Activated T-helper 2 cell treated with anti-CD3 and anti-CD28 coated beads, Interferon-gamma antibody, Interleukin-2, Interleukin-4, amounts not matched to agents 10 μg/mL and 5 μg/mL and 100 μg/mL, durations not matched to agents 14 hours and 24 hours and 36 hours (primary cell): ENCODE results near the gene CD302. TPM values are rescaled to one million over a fixed set of nuclear protein-coding genes. Genes with fewer than 3 reads are reported as not detected.
"Not testable (repeated sequence)": the region's sequence is repeated elsewhere in the genome, so short reads cannot be mapped to it uniquely, and the experiment has no call there.

Experiments used
- DNase-seq: peaks from one replicate; pipeline ENCODE4 v3.0.0; 2021; ENCODE audit warnings: low spot score
- H3K27ac Mint-ChIP-seq: one replicate; pipeline ENCODE4 v1.8.0; 2021; ENCODE audit warnings: mixed read lengths
- H3K27me3 Mint-ChIP-seq: one replicate; pipeline ENCODE4 v1.8.0; 2021; ENCODE audit warnings: low read depth, mixed read lengths
- H3K36me3 Mint-ChIP-seq: one replicate; pipeline ENCODE4 v1.8.0; 2021; ENCODE audit warnings: low read depth, mixed read lengths
- H3K4me1 Mint-ChIP-seq: one replicate; pipeline ENCODE4 v1.8.0; 2021; ENCODE audit warnings: low read depth, mixed read lengths
- H3K4me3 Mint-ChIP-seq: one replicate; pipeline ENCODE4 v1.8.0; 2021; ENCODE audit warnings: low read depth, mild to moderate bottlenecking, moderate library complexity, mixed read lengths
- H3K9me3 Mint-ChIP-seq: one replicate; pipeline ENCODE4 v1.8.0; 2021; ENCODE audit warnings: mixed read lengths
- intact Hi-C: fragments of 100-400 bp; cut with micrococcal nuclease; formaldehyde crosslinking; loops from one replicate; pipeline ENCODE4 v1.15.1; 2023
- total RNA-seq: library from RNA; stranded (reverse); gene quantifications from 2 replicates; pipeline ENCODE4 v1.2.3, GENCODE V29; 2022

The CD302 gene
- total RNA-seq, 1 donor from 2014 or later = 1.1 TPM

DNA sequence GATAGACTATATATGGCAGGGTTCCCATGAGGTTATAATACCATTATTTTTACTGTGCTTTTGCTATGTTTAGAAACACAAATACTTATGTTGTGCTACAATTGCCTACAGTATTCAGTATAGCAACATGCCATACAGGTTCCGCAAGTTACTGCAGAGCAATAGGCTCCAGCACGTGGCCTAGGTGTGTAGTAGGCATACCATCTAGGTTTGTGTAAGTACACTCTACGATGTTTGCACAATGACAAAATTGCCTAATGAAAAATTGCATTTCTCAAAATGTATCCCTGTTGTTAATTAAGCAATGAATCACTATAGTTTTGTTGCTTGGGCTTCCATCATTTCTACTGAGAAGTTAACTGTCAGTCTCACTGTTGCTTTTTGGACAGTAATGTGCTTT is 9.8 kb downstream of the CD302 start:
- intact Hi-C loops = no loop called here
- DNase-seq = no peak
- Mint-ChIP-seq H3K36me3 (no peaks in the 10 kb centered on the region), H3K4me3 (no peak overlapping the region), H3K27ac (no peak overlapping the region), H3K27me3 (peaks cover under 1% of the 10 kb centered on the region), H3K9me3 (no peaks in the 10 kb centered on the region), H3K4me1 (peaks cover 7% of the 10 kb centered on the region)

GRCh38 chr2:159787647-159788046 is 10.4 kb downstream of the CD302 start:
- H3K4me1 Mint-ChIP-seq, H3K27ac Mint-ChIP-seq, intact Hi-C loops, H3K4me3 Mint-ChIP-seq, H3K27me3 Mint-ChIP-seq, H3K9me3 Mint-ChIP-seq, H3K36me3 Mint-ChIP-seq, DNase-seq: not testable (repeated sequence)

DNA sequence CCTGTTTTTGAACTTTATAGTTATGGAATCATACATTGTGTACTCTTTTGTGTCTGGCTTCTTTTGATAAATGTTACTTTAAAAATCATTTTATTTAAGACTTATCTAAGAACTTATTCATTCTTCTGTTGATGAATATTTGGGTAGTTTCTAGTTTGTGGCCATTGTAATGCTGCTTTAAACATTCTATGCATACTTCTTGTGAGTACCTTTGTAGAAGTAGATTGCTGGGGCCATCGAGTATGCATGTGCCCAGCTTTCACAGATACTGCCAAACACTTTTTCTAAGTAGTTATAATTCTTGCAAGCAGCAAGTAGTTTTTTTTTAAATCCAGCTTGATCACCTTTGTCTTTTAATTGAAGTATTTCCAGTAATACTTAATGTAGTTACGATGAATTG is 11.1 kb downstream of the CD302 start:
- DNase-seq = no peak
- Mint-ChIP-seq H3K36me3 (no peaks in the 10 kb centered on the region), H3K9me3 (no peaks in the 10 kb centered on the region), H3K27me3 (peaks cover 3% of the 10 kb centered on the region), H3K27ac (no peak overlapping the region), H3K4me1 (peaks cover 7% of the 10 kb centered on the region), H3K4me3 (no peak overlapping the region)
- intact Hi-C loops = no loop called here

DNA sequence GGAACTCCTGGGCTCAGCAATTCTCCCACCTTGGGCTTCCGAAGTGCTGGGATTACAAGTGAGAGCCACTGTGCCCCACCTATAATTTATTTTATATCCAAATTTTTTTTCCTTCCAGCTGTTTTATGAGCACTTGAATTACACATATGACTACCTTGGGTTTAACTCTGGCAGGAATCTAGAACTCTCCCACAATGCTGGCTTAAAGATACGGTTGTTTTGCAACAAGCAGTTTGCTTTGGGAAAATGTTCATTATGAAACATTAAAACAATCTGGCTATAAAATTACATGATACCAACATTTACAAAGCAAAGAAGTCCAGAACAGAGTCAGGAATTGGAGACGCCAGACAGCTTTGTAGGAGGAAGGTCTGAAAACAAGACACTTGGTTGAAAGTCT is 12.8 kb downstream of the CD302 start:
- Mint-ChIP-seq H3K9me3 (no peaks in the 10 kb centered on the region), H3K4me3 (no peak overlapping the region), H3K27ac (no peak overlapping the region), H3K4me1 (peaks cover 3% of the 10 kb centered on the region), H3K36me3 (no peaks in the 10 kb centered on the region), H3K27me3 (peaks cover 3% of the 10 kb centered on the region)
- no peak for DNase-seq
- intact Hi-C loops = no loop called here

- intact Hi-C loops, H3K27me3 Mint-ChIP-seq, H3K9me3 Mint-ChIP-seq, H3K4me3 Mint-ChIP-seq, H3K27ac Mint-ChIP-seq, DNase-seq, H3K4me1 Mint-ChIP-seq, H3K36me3 Mint-ChIP-seq: not testable (repeated sequence)
These were observed 13.3 kb downstream of the CD302 start for GRCh38 chr2:159784744-159785143.

DNA sequence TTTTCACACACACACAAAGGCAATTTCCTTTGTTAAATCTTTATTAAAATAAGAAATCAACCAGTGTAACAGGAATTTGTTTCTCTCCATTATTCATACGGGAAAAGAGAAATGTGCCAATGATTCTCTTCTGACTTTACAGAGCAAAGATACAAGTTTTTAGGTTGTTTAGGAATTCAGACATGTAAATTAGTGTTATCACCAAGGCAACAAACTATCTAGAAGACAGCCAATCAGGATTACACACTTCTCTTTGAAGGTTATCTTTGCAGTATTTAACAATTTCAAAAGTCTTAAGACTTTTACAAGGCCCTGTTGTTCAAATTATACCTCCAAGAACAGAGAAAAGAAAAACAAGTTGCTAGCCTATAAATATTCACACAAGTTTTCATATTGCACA is 14.5 kb downstream of the CD302 start:
- no peak for DNase-seq
- Mint-ChIP-seq H3K27ac (no peak overlapping the region), H3K4me1 (no peaks in the 10 kb centered on the region), H3K9me3 (no peaks in the 10 kb centered on the region), H3K36me3 (no peaks in the 10 kb centered on the region), H3K4me3 (no peak overlapping the region), H3K27me3 (peaks cover 3% of the 10 kb centered on the region)
- intact Hi-C loops = no loop called here

GRCh38 chr2:159776321-159776720 is 21.7 kb downstream of the CD302 start:
- intact Hi-C loops = no loop called here
- Mint-ChIP-seq H3K9me3 (no peaks in the 10 kb centered on the region), H3K36me3 (peaks cover 9% of the 10 kb centered on the region), H3K27me3 (no peaks in the 10 kb centered on the region), H3K4me1 (peaks cover 6% of the 10 kb centered on the region), H3K27ac (no peak overlapping the region), H3K4me3 (no peak overlapping the region)
- no peak for DNase-seq

DNA sequence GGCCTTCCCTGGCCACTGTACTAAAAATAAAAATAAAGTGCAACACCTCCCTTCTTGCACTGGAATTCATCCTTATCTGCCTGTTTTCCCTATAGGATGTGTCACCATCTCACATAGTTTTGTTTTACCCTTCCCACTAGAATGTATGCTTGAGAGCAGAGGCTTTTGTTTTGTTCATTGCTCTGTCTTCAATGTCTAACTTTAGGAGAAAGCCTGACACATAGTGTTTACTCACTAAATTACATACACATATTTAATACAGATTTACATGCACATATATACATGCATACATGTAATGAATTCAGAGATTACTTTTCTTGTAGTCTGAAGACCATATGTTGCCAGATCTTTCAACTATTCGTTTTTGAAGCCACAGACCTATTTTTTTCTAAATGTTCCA is 23.0 kb downstream of the CD302 start:
- no peak for DNase-seq
- no peaks in the 10 kb centered on the region for H3K27me3 Mint-ChIP-seq
- no peaks in the 10 kb centered on the region for H3K9me3 Mint-ChIP-seq
- H3K36me3 Mint-ChIP-seq = peaks cover 16% of the 10 kb centered on the region
- no peak overlapping the region for H3K4me3 Mint-ChIP-seq
- intact Hi-C loops = no loop called here
- peaks cover 6% of the 10 kb centered on the region for H3K4me1 Mint-ChIP-seq
- H3K27ac Mint-ChIP-seq = no peak overlapping the region

DNA sequence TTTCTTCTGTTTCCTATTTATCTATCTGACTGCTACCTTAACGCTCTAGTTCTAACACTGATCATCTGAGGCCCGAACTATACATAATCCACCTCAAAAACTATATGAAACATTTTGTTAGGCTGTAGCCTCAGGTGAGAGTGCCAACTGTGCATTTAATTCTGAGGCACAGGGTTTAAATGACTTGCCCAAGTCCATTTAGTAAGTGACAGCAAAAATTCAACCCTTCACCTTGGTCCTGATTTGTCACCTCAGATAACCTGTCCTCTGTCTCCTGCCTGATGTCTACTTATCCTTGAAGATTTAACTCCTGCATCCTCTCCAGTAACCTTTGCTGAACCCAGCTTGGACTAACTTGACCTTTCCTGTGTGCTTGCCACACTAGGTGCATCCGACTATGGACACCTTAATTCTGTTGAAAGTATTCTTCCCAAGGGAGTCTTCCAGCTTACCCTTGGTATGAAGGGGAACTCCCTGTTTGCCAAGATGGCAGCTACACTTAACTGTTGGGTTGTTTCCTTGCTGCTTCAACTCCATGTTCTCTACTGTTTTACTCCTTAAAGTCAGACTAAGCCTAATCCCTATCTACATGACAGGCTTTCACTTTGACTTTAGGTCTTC is 23.5 kb downstream of the CD302 start:
- Mint-ChIP-seq H3K27ac (no peak overlapping the region), H3K4me3 (no peak overlapping the region), H3K27me3 (no peaks in the 10 kb centered on the region), H3K9me3 (no peaks in the 10 kb centered on the region), H3K36me3 (peaks cover 18% of the 10 kb centered on the region), H3K4me1 (peaks cover 6% of the 10 kb centered on the region)
- intact Hi-C loops = no loop called here
- no peak for DNase-seq

GRCh38 chr2:159773886-159774285 is 24.1 kb downstream of the CD302 start:
- H3K27me3 Mint-ChIP-seq = no peaks in the 10 kb centered on the region
- peaks cover 24% of the 10 kb centered on the region for H3K36me3 Mint-ChIP-seq
- DNase-seq = no peak
- H3K4me1 Mint-ChIP-seq = peaks cover 6% of the 10 kb centered on the region
- H3K27ac Mint-ChIP-seq = no peak overlapping the region
- H3K4me3 Mint-ChIP-seq = no peak overlapping the region
- intact Hi-C loops = no loop called here
- no peaks in the 10 kb centered on the region for H3K9me3 Mint-ChIP-seq

- H3K36me3 Mint-ChIP-seq = peaks cover 24% of the 10 kb centered on the region
- H3K27ac Mint-ChIP-seq = no peak overlapping the region
- no peaks in the 10 kb centered on the region for H3K9me3 Mint-ChIP-seq
- intact Hi-C loops = no loop called here
- H3K4me1 Mint-ChIP-seq = peaks cover 6% of the 10 kb centered on the region
- DNase-seq = no peak
- H3K4me3 Mint-ChIP-seq = no peak overlapping the region
- H3K27me3 Mint-ChIP-seq = no peaks in the 10 kb centered on the region
These were observed 24.6 kb downstream of the CD302 start for GRCh38 chr2:159773426-159773825.

DNA sequence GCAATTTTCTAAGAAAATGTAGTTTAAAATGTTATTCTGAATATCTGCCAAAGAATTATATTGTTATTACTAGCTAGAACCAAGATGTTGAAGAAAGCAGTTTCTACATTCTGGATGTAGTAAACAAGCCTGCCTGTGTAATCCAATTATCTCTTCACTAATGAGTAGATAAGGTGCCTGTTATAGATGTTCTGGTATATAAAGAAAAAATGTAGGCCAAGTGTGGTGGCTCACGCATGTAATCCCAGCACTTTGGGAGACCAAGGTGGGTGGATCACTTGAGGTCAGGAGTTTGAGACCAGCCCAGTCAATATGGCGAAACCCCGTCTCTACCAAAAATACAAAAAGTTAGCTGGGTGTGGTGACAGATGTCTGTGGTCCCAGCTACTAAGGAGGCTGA is 28.9 kb downstream of the CD302 start:
- no peak overlapping the region for H3K27ac Mint-ChIP-seq
- H3K9me3 Mint-ChIP-seq = no peaks in the 10 kb centered on the region
- H3K4me3 Mint-ChIP-seq = no peak overlapping the region
- intact Hi-C loops = no loop called here
- H3K36me3 Mint-ChIP-seq = peaks cover 52% of the 10 kb centered on the region
- peaks cover 2% of the 10 kb centered on the region for H3K4me1 Mint-ChIP-seq
- H3K27me3 Mint-ChIP-seq = no peaks in the 10 kb centered on the region
- DNase-seq = no peak

GRCh38 chr2:159762075-159762474 is 35.9 kb downstream of the CD302 start:
- intact Hi-C loops = no loop called here
- Mint-ChIP-seq H3K4me3 (no peak overlapping the region), H3K9me3 (no peaks in the 10 kb centered on the region), H3K27ac (no peak overlapping the region), H3K27me3 (no peaks in the 10 kb centered on the region), H3K4me1 (peaks cover 6% of the 10 kb centered on the region), H3K36me3 (peaks cover 74% of the 10 kb centered on the region)
- no peak for DNase-seq

DNA sequence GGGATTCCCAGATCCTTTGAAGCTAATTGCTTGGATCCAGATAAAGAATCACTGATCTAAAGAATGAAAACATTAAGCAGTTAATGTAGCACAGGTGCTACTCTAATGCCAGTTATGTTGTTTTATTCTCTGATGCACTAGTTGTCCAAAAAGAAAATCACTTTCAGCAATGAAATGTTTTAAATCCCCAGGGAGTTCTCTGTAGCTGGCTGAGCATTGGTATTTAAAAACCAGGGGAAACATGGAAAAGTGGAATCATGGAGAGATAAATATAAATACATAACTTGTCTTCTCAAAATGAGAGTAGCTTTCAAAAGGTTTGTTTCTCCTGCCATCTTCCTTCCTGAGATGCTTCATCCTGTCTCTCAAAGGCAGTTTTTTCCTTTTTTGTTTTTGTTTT is 37.7 kb downstream of the CD302 start:
- H3K27ac Mint-ChIP-seq = peak overlapping the region; percentile 42
- no peak overlapping the region for H3K4me3 Mint-ChIP-seq
- no peaks in the 10 kb centered on the region for H3K9me3 Mint-ChIP-seq
- intact Hi-C loops = no loop called here
- DNase-seq = no peak
- peaks cover 58% of the 10 kb centered on the region for H3K36me3 Mint-ChIP-seq
- H3K4me1 Mint-ChIP-seq = peaks cover 6% of the 10 kb centered on the region
- H3K27me3 Mint-ChIP-seq = no peaks in the 10 kb centered on the region
